HepG2 (cell line): ENCODE data around the gene MPO. TPM values are rescaled to one million over a fixed set of nuclear protein-coding genes. Genes with fewer than 3 reads are reported as not detected.

Experiments used
- ATAC-seq: fragments of 200-7000 bp; cut with Tn5 transposase; 3 replicates; pipeline ENCODE4 v1.9.1; 2020; ENCODE audit warnings: mild to moderate bottlenecking, moderate library complexity
- BruUV-seq: library from RNA; stranded (reverse); fragments of 400-500 nt; replicated peaks from 2 replicates; lab custom pipeline; 2021; lab: Mats Ljungman, UMichigan
- CTCF ChIA-PET: fragments of 300-600 bp; formaldehyde crosslinking; extraction: SDS; loops from one replicate; lab custom pipeline; 2021; ENCODE audit warnings: low total read pairs, inconsistent platforms, low intra/inter-chr PET ratio; lab: Yijun Ruan, JAX
- POLR2A ChIA-PET: fragments of 350-600 bp; sonication (Branson Sonifier 250); formaldehyde crosslinking; loops from one replicate; lab custom pipeline; 2020; ENCODE audit warnings: antibody characterized with exemption, inconsistent platforms; lab: Yijun Ruan, JAX
- DNase-seq: peaks from one replicate; pipeline ENCODE4 v3.0.0-alpha.2; 2015; ENCODE audit warnings: low spot score
- FAIRE-seq: peaks from 3 replicates; lab custom pipeline; 2011; peaks lifted over from hg19 to GRCh38; lab: Jason Lieb, UNC
- H2AFZ ChIP-seq: one replicate; pipeline ENCODE4 v1.6.1; 2011; ENCODE audit warnings: low read length, inconsistent platforms
- H3K27ac ChIP-seq: fragments of 300-600 bp; 3 replicates; pipeline ENCODE4 v1.8.0; 2011; ENCODE audit warnings: mixed run types, mild to moderate bottlenecking, mixed read lengths, low read length, inconsistent platforms; ENCODE audit not compliant: insufficient read depth; ENCODE audit errors: extremely low read length
- H3K27me3 ChIP-seq, 2 experiments: fragments of 200-600 bp in 1 of 2; 2 replicates in 1 of 2; 3 replicates in 1 of 2; pipeline versions ENCODE4 v1.6.0 to v1.8.0; 2011; ENCODE audit warnings: low read length in 2 of 2, mild to moderate bottlenecking in 2 of 2, moderate library complexity in 2 of 2, inconsistent platforms in 1 of 2; ENCODE audit not compliant: insufficient read depth in 2 of 2, control insufficient read depth in 1 of 2
- H3K36me3 ChIP-seq, 2 experiments: fragments of 200-600 bp in 1 of 2; replicated peaks in 1 of 2; 2 replicates in 1 of 2; 3 replicates in 1 of 2; pipeline versions ENCODE4 v1.5.1 to v1.8.0; 2011; ENCODE audit warnings: low read length in 2 of 2, inconsistent platforms in 1 of 2; ENCODE audit not compliant: insufficient read depth in 2 of 2, control insufficient read depth in 1 of 2
- H3K4me1 ChIP-seq: 2 replicates; pipeline ENCODE4 v1.5.1; 2012; ENCODE audit warnings: low read length, inconsistent platforms; ENCODE audit not compliant: insufficient read depth
- H3K4me2 ChIP-seq: 2 replicates; pipeline ENCODE4 v1.6.0; 2011; ENCODE audit warnings: low read depth, low read length, inconsistent platforms
- H3K4me3 ChIP-seq, 3 experiments: fragments of 200-600 bp in 1 of 3; sonication (generic), shearing (Covaris generic) in 1 of 3; replicated peaks in 1 of 3; 2 replicates each; pipeline ENCODE4 v1.5.1; 2011 to 2016; ENCODE audit warnings: low read length in 3 of 3, inconsistent platforms in 2 of 3, low read depth in 2 of 3, mild to moderate bottlenecking in 2 of 3, control low read depth in 1 of 3, mixed read lengths in 1 of 3; ENCODE audit not compliant: insufficient read depth in 1 of 3
- H3K79me2 ChIP-seq: one replicate; pipeline ENCODE4 v1.6.1; 2011; ENCODE audit warnings: low read length, inconsistent platforms; ENCODE audit not compliant: insufficient read depth
- H3K9ac ChIP-seq: 2 replicates; pipeline ENCODE4 v1.6.0; 2011; ENCODE audit warnings: mild to moderate bottlenecking, low read depth, low read length, inconsistent platforms; ENCODE audit not compliant: insufficient read depth
- H3K9me3 ChIP-seq: 2 replicates; pipeline ENCODE4 v1.5.1; 2012; ENCODE audit warnings: mild to moderate bottlenecking, low read length
- H4K20me1 ChIP-seq: 2 replicates; pipeline ENCODE4 v1.6.0; 2011; ENCODE audit warnings: inconsistent platforms, mild to moderate bottlenecking, low read length, moderate library complexity; ENCODE audit not compliant: insufficient read depth
- CBX5 ChIP-seq: sonication (generic); formaldehyde crosslinking; IDR thresholded peaks from 2 replicates; pipeline ENCODE4 v1.4.0; 2020; ENCODE audit warnings: missing genetic modification reagents, borderline replicate concordance
- CHD2 ChIP-seq: IDR thresholded peaks from 2 replicates; pipeline ENCODE4 v1.6.1; 2011; ENCODE audit warnings: low read depth, low read length, improper control_type of control experiment
- FOXK1 ChIP-seq: sonication (generic); formaldehyde crosslinking; IDR thresholded peaks from 2 replicates; pipeline ENCODE4 v1.4.0; 2020; ENCODE audit warnings: low read depth, missing genetic modification reagents, borderline replicate concordance
- HDAC1 ChIP-seq: sonication (generic); formaldehyde crosslinking; IDR thresholded peaks from 2 replicates; pipeline ENCODE4 v1.5.1; 2020; ENCODE audit warnings: mild to moderate bottlenecking, missing genetic modification reagents
- STAG1 ChIP-seq: sonication (generic); formaldehyde crosslinking; IDR thresholded peaks from 2 replicates; pipeline ENCODE4 v1.4.0; 2020; ENCODE audit warnings: missing genetic modification reagents
- TIGD3 ChIP-seq: sonication (generic); formaldehyde crosslinking; IDR thresholded peaks from 2 replicates; pipeline ENCODE4 v1.5.1; 2020; ENCODE audit warnings: mild to moderate bottlenecking, missing genetic modification reagents, borderline replicate concordance
- ZFX ChIP-seq: sonication (generic); formaldehyde crosslinking; IDR thresholded peaks from 2 replicates; pipeline ENCODE4 v1.4.0; 2020; ENCODE audit warnings: mild to moderate bottlenecking, low read depth, missing genetic modification reagents, moderate library complexity
- ZNF546 ChIP-seq: sonication (generic); formaldehyde crosslinking; conservative IDR thresholded peaks from 2 replicates; pipeline ENCODE4 v1.8.1; 2023; ENCODE audit warnings: mild to moderate bottlenecking, missing genetic modification reagents
- ZNF605 ChIP-seq: sonication (generic); formaldehyde crosslinking; IDR thresholded peaks from 2 replicates; pipeline ENCODE4 v1.8.0; 2022; ENCODE audit warnings: mild to moderate bottlenecking, missing genetic modification reagents
- ZNF883 ChIP-seq: sonication (generic); formaldehyde crosslinking; IDR thresholded peaks from 2 replicates; pipeline ENCODE4 v1.5.1; 2020; ENCODE audit warnings: mild to moderate bottlenecking, missing genetic modification reagents; ENCODE audit errors: not compliant biosample characterization
- ZSCAN25 ChIP-seq: sonication (generic); formaldehyde crosslinking; IDR thresholded peaks from 2 replicates; pipeline ENCODE4 v1.8.0; 2022; ENCODE audit warnings: mild to moderate bottlenecking, missing genetic modification reagents
- WGBS: methylation state at CpG from one replicate; pipeline ENCODE4 v1.1.6; 2017; ENCODE audit warnings: low lambda C conversion rate; 5-methylcytosine and 5-hydroxymethylcytosine counted together
- in situ Hi-C: cut with HindIII; loops from 2 replicates; pipeline ENCODE4 v1.10.0; 2017; ENCODE audit warnings: low pct_unique_long_range_greater_than_20kb; ENCODE audit not compliant: extremely low pct_ligation_motif_present
- intact Hi-C: fragments of 100-400 bp; cut with micrococcal nuclease; formaldehyde crosslinking; loops from one replicate; pipeline ENCODE4 v1.10.0; 2022; ENCODE audit not compliant: unreplicated experiment
- polyA plus RNA-seq, 8 experiments: library from polyadenylated mRNA; depleted of rRNA in 3 of 8; stranded (reverse) in 7 of 8; unstranded in 1 of 8; fragments of >200 nt; fragmentation: Illumina TruSeq in 4 of 8; extraction: Trizol in 4 of 8; gene quantifications; 2 replicates each; pipeline versions ENCODE4 v1.2.1 to v1.2.3, GENCODE V29; 2011 to 2016; ENCODE audit warnings: low read depth in 4 of 8, missing spikeins in 1 of 8, mixed read lengths in 1 of 8; ENCODE audit not compliant: insufficient read depth in 1 of 8
- total RNA-seq, 5 experiments: library from RNA; depleted of rRNA; stranded (reverse); fragments of >200 nt; fragmentation: Illumina TruSeq; extraction: Trizol; gene quantifications; 2 replicates each; pipeline ENCODE4 v1.2.3, GENCODE V29; 2016; ENCODE audit warnings: low read depth in 1 of 5
- TF ChIP-seq, protein P1 (sequence below): sonication (generic); formaldehyde crosslinking; IDR thresholded peaks from 2 replicates; pipeline ENCODE4 v1.5.0; 2020; ENCODE audit warnings: mild to moderate bottlenecking, missing genetic modification reagents, moderate library complexity
- TF ChIP-seq, protein P2 (sequence below): sonication (generic); formaldehyde crosslinking; IDR thresholded peaks from 2 replicates; pipeline ENCODE4 v1.5.1; 2020; ENCODE audit warnings: mild to moderate bottlenecking, missing genetic modification reagents, moderate library complexity

MPO gene
- total and polyA plus RNA-seq, 2 of the 13 experiments (the other 11 are each of a cell fraction or from before 2014, with no cell fraction given) = not detected

- ATAC-seq = peak; percentile 82
- TF ChIP-seq, protein P1, sequence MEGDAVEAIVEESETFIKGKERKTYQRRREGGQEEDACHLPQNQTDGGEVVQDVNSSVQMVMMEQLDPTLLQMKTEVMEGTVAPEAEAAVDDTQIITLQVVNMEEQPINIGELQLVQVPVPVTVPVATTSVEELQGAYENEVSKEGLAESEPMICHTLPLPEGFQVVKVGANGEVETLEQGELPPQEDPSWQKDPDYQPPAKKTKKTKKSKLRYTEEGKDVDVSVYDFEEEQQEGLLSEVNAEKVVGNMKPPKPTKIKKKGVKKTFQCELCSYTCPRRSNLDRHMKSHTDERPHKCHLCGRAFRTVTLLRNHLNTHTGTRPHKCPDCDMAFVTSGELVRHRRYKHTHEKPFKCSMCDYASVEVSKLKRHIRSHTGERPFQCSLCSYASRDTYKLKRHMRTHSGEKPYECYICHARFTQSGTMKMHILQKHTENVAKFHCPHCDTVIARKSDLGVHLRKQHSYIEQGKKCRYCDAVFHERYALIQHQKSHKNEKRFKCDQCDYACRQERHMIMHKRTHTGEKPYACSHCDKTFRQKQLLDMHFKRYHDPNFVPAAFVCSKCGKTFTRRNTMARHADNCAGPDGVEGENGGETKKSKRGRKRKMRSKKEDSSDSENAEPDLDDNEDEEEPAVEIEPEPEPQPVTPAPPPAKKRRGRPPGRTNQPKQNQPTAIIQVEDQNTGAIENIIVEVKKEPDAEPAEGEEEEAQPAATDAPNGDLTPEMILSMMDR (CRISPR knock-in tag) = peak; percentile 91
- TF ChIP-seq HDAC1 (CRISPR knock-in tag) (no peak), STAG1 (CRISPR knock-in tag) (peak; percentile 74), FOXK1 (no peak), ZNF605 (CRISPR knock-in tag) (peak; percentile 60; the same call in 1 of the 2 replicates), ZSCAN25 (CRISPR knock-in tag) (peak; percentile 25; the same call in 1 of the 2 replicates), TIGD3 (CRISPR knock-in tag) (no peak), CBX5 (peak; percentile 31; the same call in 1 of the 2 replicates), ZFX (peak; percentile 56; the same call in 1 of the 2 replicates), ZNF546 (CRISPR knock-in tag) (0 out of 2 replicates have a peak, but pooled peaks have one; percentile 41), CHD2 (no peak), ZNF883 (no peak)
- TF ChIP-seq, protein P2, sequence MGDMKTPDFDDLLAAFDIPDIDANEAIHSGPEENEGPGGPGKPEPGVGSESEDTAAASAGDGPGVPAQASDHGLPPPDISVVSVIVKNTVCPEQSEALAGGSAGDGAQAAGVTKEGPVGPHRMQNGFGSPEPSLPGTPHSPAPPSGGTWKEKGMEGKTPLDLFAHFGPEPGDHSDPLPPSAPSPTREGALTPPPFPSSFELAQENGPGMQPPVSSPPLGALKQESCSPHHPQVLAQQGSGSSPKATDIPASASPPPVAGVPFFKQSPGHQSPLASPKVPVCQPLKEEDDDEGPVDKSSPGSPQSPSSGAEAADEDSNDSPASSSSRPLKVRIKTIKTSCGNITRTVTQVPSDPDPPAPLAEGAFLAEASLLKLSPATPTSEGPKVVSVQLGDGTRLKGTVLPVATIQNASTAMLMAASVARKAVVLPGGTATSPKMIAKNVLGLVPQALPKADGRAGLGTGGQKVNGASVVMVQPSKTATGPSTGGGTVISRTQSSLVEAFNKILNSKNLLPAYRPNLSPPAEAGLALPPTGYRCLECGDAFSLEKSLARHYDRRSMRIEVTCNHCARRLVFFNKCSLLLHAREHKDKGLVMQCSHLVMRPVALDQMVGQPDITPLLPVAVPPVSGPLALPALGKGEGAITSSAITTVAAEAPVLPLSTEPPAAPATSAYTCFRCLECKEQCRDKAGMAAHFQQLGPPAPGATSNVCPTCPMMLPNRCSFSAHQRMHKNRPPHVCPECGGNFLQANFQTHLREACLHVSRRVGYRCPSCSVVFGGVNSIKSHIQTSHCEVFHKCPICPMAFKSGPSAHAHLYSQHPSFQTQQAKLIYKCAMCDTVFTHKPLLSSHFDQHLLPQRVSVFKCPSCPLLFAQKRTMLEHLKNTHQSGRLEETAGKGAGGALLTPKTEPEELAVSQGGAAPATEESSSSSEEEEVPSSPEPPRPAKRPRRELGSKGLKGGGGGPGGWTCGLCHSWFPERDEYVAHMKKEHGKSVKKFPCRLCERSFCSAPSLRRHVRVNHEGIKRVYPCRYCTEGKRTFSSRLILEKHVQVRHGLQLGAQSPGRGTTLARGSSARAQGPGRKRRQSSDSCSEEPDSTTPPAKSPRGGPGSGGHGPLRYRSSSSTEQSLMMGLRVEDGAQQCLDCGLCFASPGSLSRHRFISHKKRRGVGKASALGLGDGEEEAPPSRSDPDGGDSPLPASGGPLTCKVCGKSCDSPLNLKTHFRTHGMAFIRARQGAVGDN (CRISPR knock-in tag) = 0 out of 2 replicates have a peak, but pooled peaks have one; percentile 17
Measured at GRCh38 chr17:58303971-58304749, 23.4 kb upstream of the MPO start.

More at GRCh38 chr17:58303971-58304749, 23.4 kb upstream of the MPO start:
- no peak overlapping the region for H2AFZ ChIP-seq
- H3K36me3 ChIP-seq = no peaks in the 10 kb centered on the region
- ChIA-PET POLR2A (no interaction called here), CTCF (interaction anchor here (3.1 kb wide), 1 partner anchor 144 kb away, joined by 22 read pairs; no protein-coding TSS in a partner anchor)
- BruUV-seq = no TSS peak
- H3K27ac ChIP-seq = no peak overlapping the region
- no peaks in the 10 kb centered on the region for H3K9me3 ChIP-seq
- no peak overlapping the region for H3K9ac ChIP-seq
- H3K79me2 ChIP-seq = no peaks in the 10 kb centered on the region
- DNase-seq (peak; percentile 52), FAIRE-seq (peak; percentile 88)
- H3K4me1 ChIP-seq = peaks cover 12% of the 10 kb centered on the region
- no peak overlapping the region for H3K4me3 ChIP-seq
- 19% methylated on average over 10 of the region's 10 CpGs for WGBS
- intact Hi-C loops = no loop called here
- H4K20me1 ChIP-seq = no peaks in the 10 kb centered on the region
- in situ Hi-C loops = no loop called here
- H3K4me2 ChIP-seq = peak overlapping the region; percentile 28; the same call in 1 of the 2 replicates
- peaks cover 17 to 68% of the 10 kb centered on the region in 2 experiments; a peak in 4 of 5 replicates for H3K27me3 ChIP-seq
